AG08396 (cell line): ENCODE results near the gene ATP4B.
A peak's percentile ranks its signal among the peaks of the same experiment; 100 is the strongest.
"Not testable (repeated sequence)": the region's sequence is repeated elsewhere in the genome, so short reads cannot be mapped to it uniquely, and the experiment has no call there.

ENCODE experiments used
- DNase-seq: peaks from one replicate; pipeline ENCODE4 v3.0.0; 2012; ENCODE audit warnings: low spot score, mixed read lengths

The ATP4B gene

DNA sequence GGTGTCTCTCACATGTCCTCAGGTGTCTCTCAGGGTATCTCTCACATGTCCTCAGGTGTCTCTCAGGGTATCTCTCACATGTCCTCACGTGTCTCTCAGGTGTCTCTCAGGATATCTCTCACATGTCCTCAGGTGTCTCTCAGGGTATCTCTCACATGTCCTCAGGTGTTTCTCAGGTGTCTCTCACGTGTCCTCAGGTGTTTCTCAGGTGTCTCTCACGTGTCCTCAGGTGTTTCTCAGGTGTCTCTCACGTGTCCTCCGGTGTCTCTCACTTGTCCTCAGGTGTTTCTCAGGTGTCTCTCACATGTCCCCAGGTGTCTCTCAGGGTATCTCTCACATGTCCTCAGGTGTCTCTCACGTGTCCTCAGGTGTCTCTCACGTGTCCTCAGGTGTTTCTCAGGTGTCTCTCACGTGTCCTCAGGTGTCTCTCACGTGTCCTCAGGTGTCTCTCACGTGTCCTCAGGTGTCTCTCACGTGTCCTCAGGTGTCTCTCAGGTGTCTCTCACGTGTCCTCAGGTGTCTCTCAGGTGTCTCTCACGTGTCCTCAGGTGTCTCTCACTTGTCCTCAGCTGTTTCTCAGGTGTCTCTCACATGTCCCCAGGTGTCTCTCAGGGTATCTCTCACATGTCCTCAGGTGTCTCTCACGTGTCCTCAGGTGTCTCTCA lies 33.2 kb downstream of the ATP4B start:
- DNase-seq: not testable (repeated sequence)

DNA sequence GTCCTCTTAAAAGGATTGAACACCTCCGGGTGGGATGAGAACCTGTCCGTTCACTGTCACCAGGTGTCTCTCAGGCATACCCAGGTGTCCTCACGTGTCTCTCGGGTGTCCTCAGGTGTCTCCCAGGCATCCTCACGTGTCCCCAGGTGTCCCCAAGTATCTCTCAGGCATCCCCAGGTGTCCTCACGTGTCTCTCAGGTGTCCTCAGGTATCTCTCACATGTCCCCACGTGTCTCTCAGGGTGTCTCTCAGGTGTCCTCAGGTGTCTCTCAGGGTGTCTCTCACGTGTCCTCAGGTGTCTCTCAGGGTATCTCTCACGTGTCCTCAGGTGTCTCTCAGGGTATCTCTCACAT lies 33.8 kb downstream of the ATP4B start:
- no peak for DNase-seq

DNA sequence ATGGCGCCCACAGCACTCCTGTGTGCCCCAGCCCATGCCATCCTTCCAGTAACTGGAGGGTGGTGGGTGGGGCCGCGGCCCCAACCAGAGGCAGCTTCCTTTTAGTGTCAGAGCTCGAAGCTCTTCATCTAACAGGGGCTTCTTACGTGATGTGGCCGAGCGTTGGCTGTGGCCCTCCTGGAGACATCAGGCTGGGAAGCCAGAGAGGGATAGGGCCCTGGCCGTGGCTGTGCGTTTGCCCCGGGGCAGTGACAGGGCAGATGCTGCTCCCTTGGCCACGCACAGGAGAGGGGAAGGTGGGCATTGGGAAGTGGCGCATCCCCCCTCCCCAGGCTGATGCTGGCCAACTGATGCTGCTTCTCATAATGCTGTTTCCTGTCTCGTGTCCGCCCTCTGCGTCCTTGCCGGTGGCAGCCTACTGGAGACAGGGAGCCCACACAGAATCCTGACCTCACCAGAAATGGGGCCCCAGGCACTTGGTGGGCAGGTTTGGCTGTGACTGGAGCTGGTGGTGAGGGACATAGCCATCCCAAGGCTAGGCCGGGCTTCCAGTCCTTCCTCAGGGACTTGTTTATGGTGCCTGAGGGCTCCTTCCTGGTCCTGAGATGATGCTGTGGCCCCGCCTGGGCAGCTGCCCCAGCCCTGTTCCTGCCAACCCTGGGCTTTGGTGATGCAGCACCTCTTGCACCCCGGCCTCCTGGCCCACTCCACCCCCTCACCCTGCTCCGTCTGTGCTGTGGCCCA lies 34.3 kb downstream of the ATP4B start:
- DNase-seq: peak; percentile 53

DNA sequence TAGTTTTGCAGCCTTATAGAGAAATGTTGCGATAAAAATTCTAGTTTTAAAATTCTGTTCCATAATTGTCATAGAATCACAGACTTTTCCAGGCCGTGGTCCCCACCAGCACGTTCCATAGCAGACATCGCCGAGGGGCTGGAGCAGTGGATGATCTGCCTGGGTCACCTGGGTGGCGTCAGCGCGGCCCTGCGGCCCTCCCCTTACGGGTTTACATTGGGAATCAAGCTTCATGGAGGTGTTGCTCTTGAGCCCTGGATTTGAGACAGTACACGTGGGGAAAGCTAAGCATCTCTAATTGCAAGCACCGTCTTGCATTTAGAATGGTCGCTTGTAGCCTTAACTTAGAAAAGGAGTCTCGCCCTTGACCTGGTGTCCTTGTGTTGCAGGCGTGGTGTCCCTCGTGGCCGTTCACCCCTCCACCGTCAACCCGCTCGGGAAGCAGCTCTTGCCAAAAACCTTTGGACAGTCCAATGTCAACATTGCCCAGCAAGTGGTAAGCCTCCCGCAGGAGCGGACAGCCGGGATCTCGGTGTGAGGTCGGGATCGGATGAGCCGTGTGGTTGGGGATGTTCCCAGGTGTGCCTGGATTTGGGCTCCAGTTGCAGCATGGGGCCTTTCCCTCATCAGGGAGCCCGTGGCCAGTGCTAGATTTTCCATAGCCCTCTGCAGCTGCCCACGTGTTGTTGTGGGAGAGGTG lies 35.1 kb downstream of the ATP4B start:
- no peak for DNase-seq

DNA sequence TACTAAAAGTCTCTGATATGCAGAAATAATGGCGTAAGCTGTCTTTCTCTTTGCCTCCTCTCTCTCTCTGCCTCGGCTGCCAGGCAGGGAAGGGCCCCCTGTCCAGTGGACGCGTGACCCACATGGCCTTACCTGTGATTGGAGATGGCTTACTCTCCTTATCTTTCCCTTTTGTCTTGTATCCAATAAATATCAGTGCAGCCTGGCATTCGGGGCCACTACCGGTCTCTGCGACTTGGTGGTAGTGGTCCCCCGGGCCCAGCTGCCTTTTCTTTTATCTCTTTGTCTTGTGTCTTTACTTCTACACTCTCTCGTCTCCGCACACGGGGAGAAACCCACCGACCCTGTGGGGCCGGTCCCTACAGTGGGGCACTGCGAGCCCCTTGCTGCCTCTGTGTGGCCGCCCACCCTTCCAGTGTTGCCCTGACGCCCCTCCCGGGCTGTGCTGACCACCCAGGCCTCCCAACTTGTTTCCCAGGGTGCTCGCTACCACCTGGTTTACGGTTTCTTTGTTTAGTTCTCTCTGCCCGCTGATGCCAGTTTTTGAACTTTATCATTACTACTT lies 35.9 kb downstream of the ATP4B start:
- not testable (repeated sequence) for DNase-seq

DNA sequence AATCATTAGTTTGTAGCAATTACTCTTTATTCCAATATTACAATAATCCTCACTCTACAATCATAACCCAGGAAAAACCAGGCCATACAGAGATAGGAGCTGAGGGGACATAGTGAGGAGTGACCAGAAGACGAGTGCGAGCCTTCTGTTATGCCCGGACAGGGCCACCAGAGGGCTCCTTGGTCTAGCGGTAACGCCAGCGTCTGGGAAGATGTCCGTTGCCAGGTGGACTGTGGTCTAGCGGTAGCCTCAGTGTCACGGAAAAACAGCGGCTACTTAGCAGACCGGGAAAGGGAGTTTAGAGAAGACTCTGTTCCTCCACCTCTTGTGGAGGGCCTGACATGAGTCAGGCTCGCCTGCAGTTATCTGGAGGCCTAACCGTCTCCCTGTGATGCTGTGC lies 36.5 kb downstream of the ATP4B start:
- not testable (repeated sequence) for DNase-seq

DNA sequence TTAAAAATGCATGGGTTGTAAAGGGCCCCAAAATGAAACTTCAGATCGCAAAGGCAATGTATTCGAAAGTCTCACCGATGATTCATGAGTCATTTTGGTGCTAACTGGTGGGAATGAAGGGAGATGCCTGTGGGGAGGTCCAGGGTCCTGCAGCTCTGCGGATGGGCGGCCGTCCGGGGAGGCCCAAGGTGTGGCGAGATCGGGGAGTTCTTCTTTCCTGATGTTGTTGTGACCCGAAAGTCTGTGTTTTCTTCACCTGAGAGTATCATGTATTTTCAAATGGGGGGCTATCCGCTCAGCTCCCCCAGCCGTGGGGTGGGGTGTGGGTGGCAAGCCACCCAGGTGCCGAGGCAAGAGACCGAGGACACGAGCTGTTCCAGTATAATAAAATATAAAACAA lies 37.0 kb downstream of the ATP4B start:
- no peak for DNase-seq

DNA sequence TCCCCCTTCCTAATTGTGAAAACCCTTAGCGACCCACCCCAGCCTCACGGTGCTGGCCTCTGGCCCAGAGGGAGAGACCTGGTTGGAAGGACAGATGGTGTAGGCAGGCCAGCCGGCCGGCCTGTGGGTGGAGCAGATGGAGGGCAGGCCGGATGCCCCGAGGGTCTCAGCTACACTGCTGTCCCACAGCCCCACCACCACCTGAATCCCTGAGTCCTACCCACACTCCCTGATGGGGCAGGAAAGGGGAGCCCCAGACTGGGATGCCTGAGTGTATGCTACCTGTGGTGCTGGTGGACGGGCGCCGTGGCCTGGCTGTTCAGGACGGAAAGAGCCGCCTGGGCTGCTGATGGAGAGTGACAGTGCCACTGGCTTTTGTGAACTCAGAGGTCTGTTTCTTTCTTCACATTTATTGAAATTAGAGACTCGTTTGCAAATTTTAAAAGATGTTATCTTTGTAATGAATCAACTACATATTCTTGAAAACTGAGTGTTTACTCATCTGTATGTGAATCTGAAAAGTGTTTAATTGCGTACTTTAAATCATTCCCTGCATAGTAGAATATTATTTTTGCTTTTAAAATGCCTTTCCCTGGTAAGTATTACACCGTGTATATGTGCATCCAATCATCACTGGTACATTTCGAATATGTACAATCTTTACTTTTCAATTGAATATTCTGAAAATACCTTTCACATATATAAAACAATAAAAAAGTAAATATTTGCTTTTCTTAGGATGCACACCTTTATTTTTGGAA lies 37.8 kb downstream of the ATP4B start:
- no peak for DNase-seq

DNA sequence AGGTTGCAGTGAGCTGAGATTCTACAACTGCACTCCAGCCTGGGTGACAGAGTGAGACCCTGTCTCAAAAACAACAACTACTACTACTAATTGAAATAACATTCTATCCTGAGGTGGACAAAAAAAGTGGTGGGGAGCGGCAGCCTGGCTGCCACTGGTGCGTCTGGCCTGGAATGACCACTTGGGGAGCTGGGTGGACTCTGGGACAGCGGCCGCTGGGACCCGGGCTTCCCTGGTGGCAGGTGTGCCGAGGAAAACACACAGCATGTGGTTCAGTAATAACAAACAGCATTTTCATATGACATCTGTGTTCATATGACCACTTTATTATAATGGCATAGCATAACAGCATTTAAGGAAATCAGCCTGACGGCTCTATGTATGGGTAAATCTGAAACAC lies 39.5 kb downstream of the ATP4B start:
- DNase-seq: no peak

DNA sequence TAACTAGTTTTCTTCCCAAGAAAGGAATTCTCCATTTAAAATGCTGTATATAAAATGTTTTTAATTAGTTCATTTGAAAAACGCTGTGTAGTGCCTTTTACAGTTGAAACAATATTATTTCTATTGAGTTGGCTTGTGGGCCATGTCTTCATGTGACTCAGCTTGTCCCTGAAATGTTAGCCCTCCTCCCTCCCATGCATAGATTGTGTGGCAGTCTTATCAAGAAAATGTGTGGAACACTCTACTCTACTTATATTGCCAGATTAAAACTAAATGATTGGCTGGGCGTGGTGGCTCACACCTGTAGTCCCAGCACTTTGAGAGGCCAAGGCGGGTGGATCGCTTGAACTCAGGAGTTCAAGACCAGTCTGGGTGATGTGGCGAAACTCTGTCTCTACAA lies 40.0 kb downstream of the ATP4B start:
- no peak for DNase-seq

DNA sequence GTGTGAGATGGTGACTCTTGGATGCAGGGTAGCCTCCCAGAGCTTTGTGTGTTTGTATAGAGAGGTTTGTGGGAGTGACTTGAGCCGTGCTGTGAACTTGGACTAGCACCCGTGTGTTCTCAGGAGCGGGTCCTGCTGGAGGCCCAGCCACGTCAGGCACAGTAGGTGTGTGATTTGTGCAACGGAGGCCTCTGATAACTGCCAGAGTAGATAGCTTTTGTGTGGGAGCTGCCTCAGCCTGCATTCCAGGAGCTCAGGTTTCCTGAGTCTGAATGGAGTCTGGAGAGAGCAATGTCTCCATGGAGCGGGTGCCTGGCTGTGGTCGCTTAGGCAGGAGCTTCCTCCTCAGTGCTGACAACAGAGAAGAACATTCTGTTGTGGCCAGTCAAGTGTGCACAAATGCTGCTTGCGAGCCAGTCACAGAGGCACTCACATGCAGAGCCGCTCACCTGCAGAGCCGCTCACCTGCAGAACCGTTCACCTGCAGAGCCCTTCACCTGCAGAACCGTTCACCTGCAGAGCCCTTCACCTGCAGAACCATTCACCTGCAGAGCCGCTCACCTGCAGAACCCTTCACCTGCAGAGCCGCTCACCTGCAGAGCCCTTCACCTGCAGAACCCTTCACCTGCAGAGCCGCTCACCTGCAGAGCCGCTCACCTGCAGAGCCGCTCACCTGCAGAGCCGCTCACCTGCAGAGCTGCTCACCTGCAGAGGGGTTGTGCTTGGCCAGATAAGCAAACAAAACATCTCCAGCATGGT lies 40.8 kb downstream of the ATP4B start:
- DNase-seq: no peak

DNA sequence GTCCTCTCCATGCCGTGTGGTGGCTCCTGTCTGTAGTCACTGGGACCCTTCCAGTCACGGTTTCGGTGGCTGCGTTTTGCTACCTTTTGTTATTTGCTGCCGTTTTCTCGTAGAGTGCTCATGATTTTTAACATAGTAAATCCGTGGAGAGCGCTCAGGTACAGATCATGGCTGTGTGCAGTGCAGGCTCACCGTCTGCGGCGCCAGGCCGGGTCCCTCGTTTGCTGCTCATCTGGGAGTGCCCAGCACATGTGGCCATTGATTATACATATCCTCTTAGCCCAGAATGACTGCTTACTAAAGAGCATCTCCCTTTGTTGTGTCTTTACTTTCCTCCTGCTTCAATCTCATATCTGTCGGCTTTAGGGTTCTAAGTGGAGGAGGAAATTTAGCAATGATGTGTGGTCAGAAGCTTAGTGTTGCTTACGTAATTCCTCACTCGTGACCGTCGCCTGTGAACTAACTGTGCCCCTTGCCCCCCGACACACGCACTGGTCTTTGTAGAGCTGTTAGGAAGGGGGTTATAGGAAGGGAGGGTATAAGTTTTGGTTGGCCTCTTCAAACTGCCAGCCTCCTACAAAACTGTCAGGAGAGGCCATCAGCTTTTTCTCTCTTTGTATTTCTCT lies 41.6 kb downstream of the ATP4B start:
- no peak for DNase-seq

DNA sequence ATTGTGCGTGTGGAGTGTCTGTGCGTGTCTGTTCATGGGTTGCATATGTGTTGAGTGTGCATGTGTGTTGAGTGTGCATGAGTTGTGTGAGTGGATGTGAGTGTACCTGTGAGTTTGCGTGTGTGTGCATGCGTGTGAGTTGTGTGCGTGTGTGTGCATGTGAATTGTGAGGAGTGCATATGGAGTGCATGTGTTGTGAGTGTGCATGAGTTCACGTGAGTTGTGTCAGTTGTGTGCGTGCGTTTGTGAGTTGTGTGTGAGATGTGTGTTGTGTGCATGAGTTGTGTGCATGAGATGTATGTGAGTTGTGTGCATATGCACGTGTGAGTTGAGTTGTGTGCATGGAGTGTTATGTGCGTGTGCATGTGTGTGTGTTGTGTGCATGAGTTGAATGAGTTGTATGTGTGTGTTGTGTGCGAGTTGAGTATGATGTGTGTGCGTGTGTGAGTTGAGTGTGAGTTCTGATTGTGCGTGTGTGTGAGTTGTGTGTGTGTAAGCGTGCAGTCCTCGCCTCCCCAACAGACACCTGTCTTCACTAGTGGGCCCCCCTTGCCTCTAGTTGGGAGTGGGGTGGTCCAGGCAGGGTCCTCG lies 44.1 kb downstream of the ATP4B start:
- DNase-seq: no peak

DNA sequence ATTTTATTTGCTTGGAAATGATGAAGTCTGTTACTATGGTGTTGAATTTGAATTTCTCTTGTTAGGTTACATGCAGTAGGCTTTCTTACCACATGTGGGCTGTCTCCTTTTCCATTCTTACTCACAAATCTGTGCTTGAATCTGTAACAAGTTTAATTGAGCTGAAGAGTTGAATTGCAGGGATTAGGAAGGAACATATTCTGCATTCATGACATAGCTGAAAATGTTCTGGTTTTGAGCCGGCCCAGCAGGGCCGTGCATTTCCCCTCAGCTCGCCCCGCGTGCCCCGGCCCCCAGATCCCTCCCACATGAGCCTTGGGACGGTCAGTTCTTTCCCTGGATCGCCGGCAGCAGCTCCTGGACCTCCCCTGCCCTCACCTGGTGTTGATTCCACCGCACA lies 45.4 kb downstream of the ATP4B start:
- DNase-seq: no peak

DNA sequence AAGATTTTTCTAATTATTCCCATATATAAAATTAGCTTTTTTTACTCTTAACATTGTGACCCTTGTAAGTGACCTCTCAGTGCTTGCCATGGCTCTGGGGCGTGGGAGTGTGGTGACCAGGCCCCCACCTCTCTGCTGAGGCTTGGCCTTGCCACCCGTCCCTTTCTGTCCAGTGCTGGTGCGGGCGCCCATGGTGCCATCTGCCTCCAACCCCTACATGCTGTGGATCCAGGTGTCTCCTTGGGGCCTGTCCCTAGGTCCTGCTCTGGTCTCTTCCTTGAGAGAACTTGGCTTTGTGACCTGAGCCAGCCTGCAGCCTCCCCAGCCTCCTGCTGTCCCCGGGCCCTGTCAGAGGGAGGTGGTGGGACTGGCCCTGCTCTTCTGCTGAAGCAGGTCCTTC lies 46.0 kb downstream of the ATP4B start:
- no peak for DNase-seq

DNA sequence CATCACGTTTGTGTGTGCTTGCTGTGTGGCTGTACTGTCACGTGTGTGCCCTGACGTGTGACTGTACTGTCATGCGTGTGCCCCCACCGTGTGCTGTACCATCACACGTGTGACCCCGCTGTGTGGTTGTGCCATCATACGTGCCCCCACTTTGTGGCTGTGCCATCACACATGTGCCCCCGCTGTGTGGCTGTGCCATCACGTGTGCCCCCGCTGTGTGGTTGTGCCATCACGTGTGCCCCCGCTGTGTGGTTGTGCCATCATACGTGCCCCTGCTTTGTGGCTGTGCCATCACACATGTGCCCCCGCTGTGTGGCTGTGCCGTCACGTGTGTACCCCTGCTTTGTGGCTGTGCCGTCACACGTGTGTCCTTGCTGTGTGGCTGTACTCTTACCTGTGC lies 47.7 kb downstream of the ATP4B start:
- no peak for DNase-seq

DNA sequence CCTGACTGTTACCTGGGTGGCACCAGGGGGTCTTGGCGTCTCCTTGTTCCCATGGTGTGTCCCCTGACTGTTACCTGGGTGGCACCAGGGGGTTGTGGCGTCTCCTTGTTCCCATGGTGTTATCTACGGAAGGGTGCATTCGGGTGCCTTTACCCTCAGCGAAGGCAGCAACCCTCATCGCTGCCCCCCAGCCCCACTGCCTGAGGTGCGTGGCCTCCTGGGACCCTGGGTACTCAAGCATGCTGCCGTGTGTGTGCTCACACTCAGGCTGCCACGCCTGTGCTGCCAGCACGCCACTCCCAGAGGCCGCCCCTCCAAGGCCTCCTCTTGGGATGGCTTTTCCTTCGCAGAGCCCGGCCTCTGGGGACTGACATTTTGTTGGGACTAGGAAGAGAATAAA lies 48.4 kb downstream of the ATP4B start:
- no peak for DNase-seq

DNA sequence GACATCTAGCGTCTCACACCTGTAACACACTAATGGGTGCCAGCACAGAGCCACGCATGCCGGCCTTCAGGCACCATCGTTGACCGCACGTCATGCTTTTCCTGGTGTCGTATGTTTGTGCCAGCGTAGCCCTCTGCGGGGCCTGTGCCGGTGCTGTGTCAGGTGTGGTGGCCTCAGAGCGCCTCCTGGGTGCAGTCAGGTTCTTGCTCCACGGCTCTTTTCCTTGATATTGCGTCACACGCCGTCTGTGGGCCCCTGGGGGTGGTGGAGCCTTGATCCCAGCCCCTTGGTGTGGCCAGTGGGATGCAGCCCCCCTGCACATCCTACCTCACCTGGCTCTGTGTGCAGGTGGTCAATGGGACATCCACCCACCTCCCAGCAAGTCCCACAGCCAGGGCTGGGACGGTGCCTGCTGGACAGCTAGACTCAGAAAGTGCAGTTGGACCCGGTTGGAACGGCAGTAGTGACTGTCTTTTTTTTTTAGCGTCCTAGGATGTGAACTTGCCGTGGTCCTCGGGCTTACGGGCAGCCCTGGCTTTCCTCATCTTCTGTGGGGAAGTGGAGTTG lies 48.9 kb downstream of the ATP4B start:
- DNase-seq: no peak

DNA sequence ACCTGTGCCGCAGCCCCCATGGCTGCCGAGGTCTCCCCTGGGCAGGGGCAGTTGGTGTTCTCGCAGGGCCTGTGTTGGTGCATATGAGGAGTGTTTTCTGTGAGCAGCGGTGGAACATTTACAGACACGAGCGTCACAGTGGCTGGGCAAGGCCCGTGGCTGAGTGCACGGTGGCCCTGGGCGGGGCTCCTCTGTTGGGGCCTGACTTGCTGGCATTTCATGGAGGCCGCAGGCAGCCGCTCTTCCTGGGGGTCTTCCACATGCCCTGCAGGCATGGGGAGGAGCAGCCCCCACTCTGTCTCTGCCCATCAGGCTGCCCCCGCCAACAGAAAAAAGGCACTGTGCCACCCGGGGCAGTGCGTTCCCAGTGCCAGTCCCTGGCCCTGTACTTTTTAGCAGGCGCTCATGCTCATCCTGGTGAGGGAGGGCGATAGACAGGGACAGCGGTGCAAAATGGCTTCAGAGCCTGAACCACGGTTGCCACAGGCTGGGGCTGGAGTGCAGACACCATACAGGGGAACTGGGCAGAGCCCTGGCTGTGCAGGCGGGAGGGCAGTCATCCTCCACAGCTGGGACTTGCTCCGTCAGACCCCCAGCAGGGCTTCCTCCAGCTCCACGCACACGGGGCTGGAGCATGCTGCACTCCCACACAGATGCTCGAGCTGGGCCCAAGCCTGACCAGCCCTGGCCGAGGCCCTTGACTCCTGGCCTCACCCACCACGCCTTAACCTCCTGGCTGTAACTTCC lies 49.9 kb downstream of the ATP4B start:
- DNase-seq: no peak
